CD4-positive, CD25-positive, alpha-beta regulatory T cell (primary cell): ENCODE measurements around the gene MEGF9. TPM values are rescaled to one million over a fixed set of nuclear protein-coding genes. Genes with fewer than 3 reads are reported as not detected.

Source experiments
- polyA plus RNA-seq, 4 donors: library from polyadenylated mRNA; unstranded; fragments of 300-500 nt; fragmentation: Illumina TruSeq; gene quantifications; one replicate each; pipeline ENCODE4 v1.2.3, GENCODE V29; 2021
- total RNA-seq: library from RNA; stranded (reverse); gene quantifications from one replicate; pipeline ENCODE4 v1.2.3, GENCODE V29; 2022

The MEGF9 gene
- total and polyA plus RNA-seq, 5 donors from 2014 or later = 4.6 to 17.8 (median 7.5) TPM

Other genes starting within 250 kb of the MEGF9 start
- 64.5 TPM for gene CDK5RAP2, start 134.3 kb downstream of the MEGF9 start, total RNA-seq
- 10 to 100 TPM; 14.6 to 20.0 (median 16.7) TPM for gene CDK5RAP2, start 134.3 kb downstream of the MEGF9 start, polyA plus RNA-seq
- gene FBXW2, start 78.9 kb upstream of the MEGF9 start, total RNA-seq = 87.8 TPM
- gene FBXW2, start 78.9 kb upstream of the MEGF9 start, polyA plus RNA-seq = 10 to 100 TPM; 34.0 to 43.1 (median 39.3) TPM
- 44.0 TPM for gene PSMD5, start 128.5 kb upstream of the MEGF9 start, total RNA-seq
- gene PSMD5, start 128.5 kb upstream of the MEGF9 start, polyA plus RNA-seq = 10 to 100 TPM; 27.0 to 34.5 (median 29.9) TPM
- 149 TPM for gene PHF19, start 162.7 kb upstream of the MEGF9 start, total RNA-seq
- gene PHF19, start 162.7 kb upstream of the MEGF9 start, polyA plus RNA-seq = 10 to 100 TPM; 21.4 to 43.2 (median 31.9) TPM
- gene TRAF1, start 212.3 kb upstream of the MEGF9 start, total RNA-seq = 167 TPM
- gene TRAF1, start 212.3 kb upstream of the MEGF9 start, polyA plus RNA-seq = 10 to 100 TPM; 13.5 to 18.7 (median 16.5) TPM